ENCODE measurements around the gene EHD3. TPM values are rescaled to one million over a fixed set of nuclear protein-coding genes. Genes with fewer than 3 reads are reported as not detected.

The EHD3 gene
- total and polyA plus RNA-seq, 10 of the 15 experiments (the other 5 are each of a cell fraction or from before 2014, with no cell fraction given) = 1.1 to 10.9 (median 8.2) TPM

DNA sequence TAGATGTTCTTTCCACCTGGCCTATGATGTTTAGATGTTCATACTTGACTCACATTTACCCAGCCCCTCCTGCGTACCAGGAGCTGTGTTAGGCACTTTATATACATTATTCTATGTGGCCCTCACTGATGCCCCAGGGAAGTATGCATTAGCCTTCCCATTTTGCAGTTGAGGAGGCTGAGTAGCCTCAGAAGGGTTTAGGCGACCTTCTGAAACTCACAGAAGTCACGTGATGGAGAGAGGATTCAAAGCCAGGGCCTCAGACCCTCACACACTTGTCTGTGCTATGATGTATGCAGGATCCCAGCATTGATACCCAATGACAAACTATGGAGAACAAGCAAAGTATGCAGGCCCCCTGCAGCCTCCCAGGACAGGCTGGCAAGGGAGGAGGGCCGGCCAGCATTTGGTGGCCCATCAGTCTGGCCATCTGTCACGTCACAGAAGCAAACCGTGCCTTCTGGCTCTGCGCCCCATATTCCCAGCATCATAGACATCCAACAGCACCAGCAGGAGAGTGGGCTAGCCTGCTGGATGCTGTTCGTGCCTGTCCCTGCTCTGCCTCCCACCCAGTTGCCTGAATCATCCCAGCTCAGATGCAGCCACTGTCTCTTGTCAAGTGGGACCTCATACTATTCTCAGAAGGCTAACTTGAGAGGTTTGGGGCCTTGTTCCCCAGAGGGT lies 33.6 kb downstream of the EHD3 start:
- WGBS (ENCODE audit: insufficient coverage, insufficient replicate concordance, low lambda C conversion rate, missing lambda C conversion rate) = 26% methylated on average over 8 of the region's 8 CpGs
- H3K27me3 ChIP-seq (replicated peaks in 1 of 2; ENCODE audit: control insufficient read depth in 2 of 2, insufficient read depth in 2 of 2, low read length in 1 of 2) = peaks cover 0 to 3% of the 10 kb centered on the region in 2 experiments; a peak in 2 of 4 replicates
- no peak overlapping the region for H3K4me3 ChIP-seq
- no peak for FAIRE-seq
- no peaks in the 10 kb centered on the region for H3K79me2 ChIP-seq (ENCODE audit: control insufficient read depth, insufficient read depth, low read length)
- H4K20me1 ChIP-seq (ENCODE audit: control insufficient read depth, insufficient read depth) = 0 out of 2 replicates have a peak, but pooled peaks cover 2% of the 10 kb centered on the region
- H3K4me2 ChIP-seq (ENCODE audit: control insufficient read depth, insufficient read depth) = no peak overlapping the region
- ChIA-PET RAD21 (ENCODE audit: unreplicated experiment) (interaction anchor here (1.5 kb wide), 1 partner anchor 98 kb away, joined by 3 read pairs; no protein-coding TSS in a partner anchor), CTCF (interaction anchor here (1.1 kb wide), 1 partner anchor 34 kb away, joined by 3 read pairs; no protein-coding TSS in a partner anchor), POLR2A (no interaction called here), SMC1A (ENCODE audit: uncharacterized antibody, unreplicated experiment) (interaction anchor here (1.2 kb wide), 1 partner anchor 9 kb away, joined by 5 read pairs; no protein-coding TSS in a partner anchor)
- H2AFZ ChIP-seq (ENCODE audit: control insufficient read depth, low read depth, low read length) = no peak overlapping the region
- ATAC-seq = no peak
- DNase-seq (ENCODE audit: low read depth, low spot score) = no peak
- no peak for TF ChIP-seq CHD1 (IDR thresholded peaks at IDR 0.05; ENCODE audit: low read depth, low read length)
- no peak for TF ChIP-seq SUPT20H (IDR thresholded peaks at IDR 0.05; ENCODE audit: borderline replicate concordance, control insufficient read depth, low read depth, low read length)
- no peak for TF ChIP-seq CHD2 (IDR thresholded peaks at IDR 0.05; ENCODE audit: borderline replicate concordance, low read depth, low read length)
- no peak for TF ChIP-seq MYC (IDR thresholded peaks at IDR 0.05; ENCODE audit: insufficient read depth, insufficient read length, insufficient replicate concordance, low read length, severe bottlenecking)
- TF ChIP-seq FOS (IDR thresholded peaks at IDR 0.05; ENCODE audit: borderline replicate concordance, extremely low read depth, insufficient read length) = no peak
- no peak for TF ChIP-seq PAX8 (IDR thresholded peaks at IDR 0.05)
- TF ChIP-seq BMI1 (IDR thresholded peaks at IDR 0.05; ENCODE audit: borderline replicate concordance) = no peak
- TF ChIP-seq MTA2 (IDR thresholded peaks at IDR 0.05; ENCODE audit: low read depth) = no peak
- no peak for TF ChIP-seq NBN (IDR thresholded peaks at IDR 0.05)
- TF ChIP-seq TCF3 (IDR thresholded peaks at IDR 0.05; ENCODE audit: borderline replicate concordance, insufficient read depth, low read depth, low read length) = no peak
- TF ChIP-seq JUND (IDR thresholded peaks at IDR 0.05; ENCODE audit: low read depth, low read length) = no peak
- no peak for TF ChIP-seq KDM1A (IDR thresholded peaks at IDR 0.05; ENCODE audit: borderline replicate concordance)
- TF ChIP-seq FOXK2 (IDR thresholded peaks at IDR 0.05) = no peak
- no peak for TF ChIP-seq ASH2L (IDR thresholded peaks at IDR 0.05; ENCODE audit: borderline replicate concordance, low read depth)
- no peak for TF ChIP-seq SREBF1 (IDR thresholded peaks at IDR 0.05; ENCODE audit: low read length)
- TF ChIP-seq SREBF2 (IDR thresholded peaks at IDR 0.05; ENCODE audit: low read length) = no peak
- no peak for TF ChIP-seq ATF3 (IDR thresholded peaks at IDR 0.05; ENCODE audit: borderline replicate concordance, extremely low read depth, low read depth, low read length)
- no peak for TF ChIP-seq RBBP5 (conservative IDR thresholded peaks at IDR 0.05)
- TF ChIP-seq TBL1XR1 (IDR thresholded peaks at IDR 0.05; ENCODE audit: low read depth, low read length) = no peak
- TF ChIP-seq, protein P1, sequence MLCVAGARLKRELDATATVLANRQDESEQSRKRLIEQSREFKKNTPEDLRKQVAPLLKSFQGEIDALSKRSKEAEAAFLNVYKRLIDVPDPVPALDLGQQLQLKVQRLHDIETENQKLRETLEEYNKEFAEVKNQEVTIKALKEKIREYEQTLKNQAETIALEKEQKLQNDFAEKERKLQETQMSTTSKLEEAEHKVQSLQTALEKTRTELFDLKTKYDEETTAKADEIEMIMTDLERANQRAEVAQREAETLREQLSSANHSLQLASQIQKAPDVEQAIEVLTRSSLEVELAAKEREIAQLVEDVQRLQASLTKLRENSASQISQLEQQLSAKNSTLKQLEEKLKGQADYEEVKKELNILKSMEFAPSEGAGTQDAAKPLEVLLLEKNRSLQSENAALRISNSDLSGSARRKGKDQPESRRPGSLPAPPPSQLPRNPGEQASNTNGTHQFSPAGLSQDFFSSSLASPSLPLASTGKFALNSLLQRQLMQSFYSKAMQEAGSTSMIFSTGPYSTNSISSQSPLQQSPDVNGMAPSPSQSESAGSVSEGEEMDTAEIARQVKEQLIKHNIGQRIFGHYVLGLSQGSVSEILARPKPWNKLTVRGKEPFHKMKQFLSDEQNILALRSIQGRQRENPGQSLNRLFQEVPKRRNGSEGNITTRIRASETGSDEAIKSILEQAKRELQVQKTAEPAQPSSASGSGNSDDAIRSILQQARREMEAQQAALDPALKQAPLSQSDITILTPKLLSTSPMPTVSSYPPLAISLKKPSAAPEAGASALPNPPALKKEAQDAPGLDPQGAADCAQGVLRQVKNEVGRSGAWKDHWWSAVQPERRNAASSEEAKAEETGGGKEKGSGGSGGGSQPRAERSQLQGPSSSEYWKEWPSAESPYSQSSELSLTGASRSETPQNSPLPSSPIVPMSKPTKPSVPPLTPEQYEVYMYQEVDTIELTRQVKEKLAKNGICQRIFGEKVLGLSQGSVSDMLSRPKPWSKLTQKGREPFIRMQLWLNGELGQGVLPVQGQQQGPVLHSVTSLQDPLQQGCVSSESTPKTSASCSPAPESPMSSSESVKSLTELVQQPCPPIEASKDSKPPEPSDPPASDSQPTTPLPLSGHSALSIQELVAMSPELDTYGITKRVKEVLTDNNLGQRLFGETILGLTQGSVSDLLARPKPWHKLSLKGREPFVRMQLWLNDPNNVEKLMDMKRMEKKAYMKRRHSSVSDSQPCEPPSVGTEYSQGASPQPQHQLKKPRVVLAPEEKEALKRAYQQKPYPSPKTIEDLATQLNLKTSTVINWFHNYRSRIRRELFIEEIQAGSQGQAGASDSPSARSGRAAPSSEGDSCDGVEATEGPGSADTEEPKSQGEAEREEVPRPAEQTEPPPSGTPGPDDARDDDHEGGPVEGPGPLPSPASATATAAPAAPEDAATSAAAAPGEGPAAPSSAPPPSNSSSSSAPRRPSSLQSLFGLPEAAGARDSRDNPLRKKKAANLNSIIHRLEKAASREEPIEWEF (IDR thresholded peaks at IDR 0.05; ENCODE audit: insufficient replicate concordance, low read depth, low read length) = no peak
- intact Hi-C loops (cut with micrococcal nuclease; ENCODE audit: unreplicated experiment) (no loop called here), in situ Hi-C loops (cut with MboI) (no loop called here)
- no peaks in the 10 kb centered on the region for H3K36me3 ChIP-seq (ENCODE audit: control insufficient read depth in 2 of 2, insufficient read depth in 2 of 2, low read length in 1 of 2)
- BruUV-seq (replicated peaks) = no TSS peak
- H3K4me1 ChIP-seq (ENCODE audit: control insufficient read depth, insufficient read depth, low read length) = no peaks in the 10 kb centered on the region
- no peak overlapping the region for H3K9ac ChIP-seq (ENCODE audit: control insufficient read depth, insufficient read depth, low read length)
- H3K27ac ChIP-seq (ENCODE audit: control insufficient read depth, insufficient read depth) = no peak overlapping the region
- no peaks in the 10 kb centered on the region for H3K9me3 ChIP-seq (replicated peaks; ENCODE audit: control insufficient read depth, insufficient read depth, low read length)
